Fibroblast of lung (primary cell): Measurements from ENCODE around the gene OXSR1. TPM values are rescaled to one million over a fixed set of nuclear protein-coding genes. Genes with fewer than 3 reads are reported as not detected.
"Not testable (repeated sequence)": the region's sequence is repeated elsewhere in the genome, so short reads cannot be mapped to it uniquely, and the experiment has no call there.

Source experiments
- DNase-seq, 2 donors: peaks; one replicate each; pipeline versions ENCODE4 v3.0.0 to v3.0.0-alpha.2; 2010; ENCODE audit warnings: low read depth in 2 of 2
- H2AFZ ChIP-seq: 2 replicates; pipeline ENCODE4 v1.5.1; 2012; ENCODE audit warnings: low read length, control low read depth, inconsistent platforms
- H3K27ac ChIP-seq: 2 replicates; pipeline ENCODE4 v1.5.1; 2011; ENCODE audit warnings: low read length, control low read depth; ENCODE audit not compliant: insufficient read depth
- H3K27me3 ChIP-seq: 2 replicates; pipeline ENCODE4 v1.5.1; 2011; ENCODE audit warnings: mild to moderate bottlenecking, low read length; ENCODE audit not compliant: control insufficient read depth, insufficient read depth
- H3K36me3 ChIP-seq: 2 replicates; pipeline ENCODE4 v1.5.1; 2011; ENCODE audit warnings: low read length; ENCODE audit not compliant: control insufficient read depth, insufficient read depth
- H3K4me1 ChIP-seq: 2 replicates; pipeline ENCODE4 v1.5.1; 2011; ENCODE audit warnings: low read length; ENCODE audit not compliant: control insufficient read depth, insufficient read depth; ENCODE audit errors: extremely low read depth
- H3K4me2 ChIP-seq: 2 replicates; pipeline ENCODE4 v1.5.1; 2011; ENCODE audit warnings: low read length, control low read depth; ENCODE audit not compliant: insufficient read depth; ENCODE audit errors: extremely low read depth
- H3K4me3 ChIP-seq, 4 experiments: fragments of 200-600 bp in 1 of 4; sonication (generic) in 1 of 4; replicated peaks in 1 of 4; 2 replicates each; pipeline ENCODE4 v1.5.1; 2011 to 2016; ENCODE audit warnings: low read length in 4 of 4, low read depth in 3 of 4, mild to moderate bottlenecking in 3 of 4, control low read depth in 2 of 4, inconsistent platforms in 1 of 4, mixed read lengths in 1 of 4; ENCODE audit not compliant: insufficient read depth in 1 of 4; ENCODE audit errors: control extremely low read depth in 1 of 4
- H3K79me2 ChIP-seq: 2 replicates; pipeline ENCODE4 v1.5.1; 2012; ENCODE audit warnings: mild to moderate bottlenecking, low read length, inconsistent platforms; ENCODE audit not compliant: control insufficient read depth, insufficient read depth
- H3K9ac ChIP-seq: 2 replicates; pipeline ENCODE4 v1.5.1; 2011; ENCODE audit warnings: mild to moderate bottlenecking, low read length, control low read depth; ENCODE audit not compliant: insufficient read depth
- H3K9me3 ChIP-seq: 2 replicates; pipeline ENCODE4 v1.5.1; 2012; ENCODE audit warnings: low read depth, low read length; ENCODE audit not compliant: control insufficient read depth, insufficient read depth
- H4K20me1 ChIP-seq: 2 replicates; pipeline ENCODE4 v1.5.1; 2011; ENCODE audit warnings: low read length; ENCODE audit not compliant: control insufficient read depth, insufficient read depth; ENCODE audit errors: extremely low read depth
- polyA plus RNA-seq, 2 donors: library from polyadenylated mRNA; depleted of rRNA in 1 of 2; stranded (reverse) in 1 of 2; unstranded in 1 of 2; fragments of >200 nt; gene quantifications; 2 replicates each; pipeline ENCODE4 v1.2.1, GENCODE V29; 2011 to 2012; ENCODE audit warnings: missing spikeins in 1 of 2
- total RNA-seq: library from RNA; depleted of rRNA; stranded (reverse); fragments of >200 nt; gene quantifications from 2 replicates; pipeline ENCODE4 v1.2.1, GENCODE V29; 2014
- TF ChIP-seq, protein P1 (sequence below), 2 donors: IDR thresholded peaks in 1 of 2; conservative IDR thresholded peaks in 1 of 2; 1 replicate in 1 of 2; 2 replicates in 1 of 2; pipeline ENCODE4 v1.5.1; 2011 to 2012; ENCODE audit warnings: low read length in 2 of 2, control low read depth in 1 of 2, inconsistent platforms in 1 of 2, low read depth in 1 of 2, mild to moderate bottlenecking in 1 of 2

OXSR1 gene
- total and polyA plus RNA-seq, 2 donors (not counting 1 experiment from before 2014, with no cell fraction given): 32.7 to 45.2 TPM

DNA sequence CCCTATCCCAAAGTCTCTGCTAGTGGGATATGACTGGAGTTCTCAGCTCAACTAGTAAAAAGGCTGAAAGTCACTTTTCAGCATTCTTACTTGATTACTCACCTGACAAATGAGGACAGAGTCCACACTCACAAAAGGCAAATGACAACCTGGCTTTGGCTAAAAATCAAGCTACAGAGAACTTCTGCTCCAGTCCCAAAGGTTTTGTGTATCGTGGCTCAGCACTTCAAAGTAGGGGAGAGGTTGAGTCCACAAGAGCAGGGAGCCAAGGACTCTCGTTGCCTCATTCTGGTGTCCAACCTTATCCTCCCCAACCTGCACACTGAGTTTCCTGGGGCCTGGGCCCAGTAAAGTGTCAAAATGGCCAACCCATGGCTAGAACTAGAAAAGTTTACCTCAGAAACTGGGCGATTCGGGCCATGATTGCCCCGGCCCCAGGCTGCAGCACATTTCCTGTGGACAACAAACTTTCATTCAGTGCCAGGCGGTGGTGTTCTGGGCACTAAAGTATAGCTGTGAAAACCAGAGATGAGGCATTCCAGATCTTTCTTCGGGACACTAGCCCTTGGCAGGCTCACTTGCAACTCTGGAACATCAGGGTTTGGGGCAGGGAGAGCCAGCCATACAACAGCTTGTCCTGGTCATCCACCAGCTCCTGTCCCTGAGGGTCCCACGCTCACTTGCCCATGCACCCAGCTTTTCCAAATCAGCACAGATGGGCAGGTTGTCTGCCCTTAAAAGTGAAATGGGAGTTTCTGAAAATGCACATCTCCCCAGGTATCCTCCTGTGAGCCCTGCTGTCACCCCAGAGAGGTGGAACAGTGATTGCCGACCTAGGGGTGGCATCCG is 31.6 kb upstream of the OXSR1 start:
- no peak overlapping the region for H3K4me3 ChIP-seq
- no peak overlapping the region for H3K27ac ChIP-seq
- H3K4me1 ChIP-seq: peaks cover 6% of the 10 kb centered on the region
- peaks cover 5% of the 10 kb centered on the region for H3K36me3 ChIP-seq
- H3K9me3 ChIP-seq: no peaks in the 10 kb centered on the region
- no peaks in the 10 kb centered on the region for H3K27me3 ChIP-seq
- no peak overlapping the region for H3K9ac ChIP-seq
- H4K20me1 ChIP-seq: no peaks in the 10 kb centered on the region
- TF ChIP-seq, protein P1, sequence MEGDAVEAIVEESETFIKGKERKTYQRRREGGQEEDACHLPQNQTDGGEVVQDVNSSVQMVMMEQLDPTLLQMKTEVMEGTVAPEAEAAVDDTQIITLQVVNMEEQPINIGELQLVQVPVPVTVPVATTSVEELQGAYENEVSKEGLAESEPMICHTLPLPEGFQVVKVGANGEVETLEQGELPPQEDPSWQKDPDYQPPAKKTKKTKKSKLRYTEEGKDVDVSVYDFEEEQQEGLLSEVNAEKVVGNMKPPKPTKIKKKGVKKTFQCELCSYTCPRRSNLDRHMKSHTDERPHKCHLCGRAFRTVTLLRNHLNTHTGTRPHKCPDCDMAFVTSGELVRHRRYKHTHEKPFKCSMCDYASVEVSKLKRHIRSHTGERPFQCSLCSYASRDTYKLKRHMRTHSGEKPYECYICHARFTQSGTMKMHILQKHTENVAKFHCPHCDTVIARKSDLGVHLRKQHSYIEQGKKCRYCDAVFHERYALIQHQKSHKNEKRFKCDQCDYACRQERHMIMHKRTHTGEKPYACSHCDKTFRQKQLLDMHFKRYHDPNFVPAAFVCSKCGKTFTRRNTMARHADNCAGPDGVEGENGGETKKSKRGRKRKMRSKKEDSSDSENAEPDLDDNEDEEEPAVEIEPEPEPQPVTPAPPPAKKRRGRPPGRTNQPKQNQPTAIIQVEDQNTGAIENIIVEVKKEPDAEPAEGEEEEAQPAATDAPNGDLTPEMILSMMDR (conservative IDR thresholded peaks at IDR 0.05 in 1 of 2, IDR thresholded peaks at IDR 0.05 in 1 of 2; ENCODE audit: low read depth in 1 of 2, low read length in 2 of 2): no peak
- DNase-seq: peak in 1 of 2 donors; percentile 4
- no peak overlapping the region for H3K4me2 ChIP-seq
- no peak overlapping the region for H2AFZ ChIP-seq
- peaks cover 11% of the 10 kb centered on the region for H3K79me2 ChIP-seq

DNA sequence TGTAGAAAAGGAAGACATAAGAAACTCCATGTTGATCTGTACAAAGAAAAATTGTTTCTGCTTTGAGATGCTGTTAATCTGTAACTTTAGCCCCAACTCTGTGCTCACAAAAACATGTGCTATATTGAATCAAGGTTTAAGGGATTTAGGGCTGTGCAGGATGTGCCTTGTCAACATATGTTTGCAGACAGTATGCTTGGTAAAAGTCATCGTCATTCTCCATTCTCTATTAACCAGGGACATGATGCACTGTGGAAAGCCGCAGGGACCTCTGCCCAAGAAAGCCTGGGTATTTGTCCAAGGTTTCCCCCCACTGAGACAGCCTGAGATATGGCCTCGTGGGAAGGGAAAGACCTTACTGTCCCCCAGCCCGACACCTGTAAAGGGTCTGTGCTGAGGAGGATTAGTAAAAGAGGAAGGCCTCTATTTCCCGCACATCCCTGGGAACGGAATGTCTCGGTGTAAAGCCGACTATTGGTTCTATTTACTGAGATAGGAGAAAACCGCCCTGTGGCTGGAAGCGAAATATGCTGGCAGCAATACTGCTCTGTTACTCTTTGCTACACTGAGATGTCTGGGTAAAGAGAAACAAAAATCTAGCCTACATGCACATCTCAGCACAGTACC is 30.7 kb upstream of the OXSR1 start:
- H2AFZ ChIP-seq, H3K4me1 ChIP-seq, H3K4me2 ChIP-seq, H3K27ac ChIP-seq, H3K9me3 ChIP-seq, H3K36me3 ChIP-seq, H3K27me3 ChIP-seq, H4K20me1 ChIP-seq, H3K9ac ChIP-seq, DNase-seq, H3K4me3 ChIP-seq: not testable (repeated sequence)
- H3K79me2 ChIP-seq: peaks cover 15% of the 10 kb centered on the region

DNA sequence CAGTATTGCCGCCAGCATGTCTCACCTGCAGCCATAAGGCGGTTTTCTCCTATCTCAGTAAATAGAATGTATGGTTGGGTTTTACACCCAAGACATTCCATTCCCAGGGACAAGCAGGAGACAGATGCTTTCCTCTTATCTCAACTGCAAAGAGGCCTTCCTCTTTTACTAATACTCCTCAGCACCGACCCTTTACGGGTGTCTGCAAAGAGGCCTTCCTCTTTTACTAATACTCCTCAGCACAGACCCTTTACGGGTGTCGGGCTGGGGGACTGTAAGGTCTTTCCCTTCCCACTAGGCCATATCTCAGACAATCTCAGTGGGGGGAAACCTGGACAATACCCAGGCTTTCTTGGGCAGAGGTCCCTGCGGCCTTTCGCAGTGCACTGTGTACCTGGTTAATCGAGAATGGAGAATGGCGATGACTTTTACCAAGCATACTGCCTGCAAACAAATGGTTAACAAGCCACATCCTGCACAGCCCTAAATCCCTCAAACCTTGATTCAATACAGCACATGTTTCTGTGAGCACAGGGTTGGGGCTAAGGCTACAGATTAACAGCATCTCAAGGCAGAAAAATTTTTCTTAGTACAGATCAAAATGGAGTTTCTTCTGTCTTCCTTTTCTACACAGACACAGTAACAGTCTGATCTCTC is 29.6 kb upstream of the OXSR1 start:
- H3K9ac ChIP-seq, H4K20me1 ChIP-seq, H3K36me3 ChIP-seq, H2AFZ ChIP-seq, H3K9me3 ChIP-seq, DNase-seq, H3K27me3 ChIP-seq: not testable (repeated sequence)
- H3K27ac ChIP-seq: peak overlapping the region; percentile 75
- peaks cover 18% of the 10 kb centered on the region for H3K79me2 ChIP-seq
- H3K4me3 ChIP-seq: peak overlapping the region; percentile 77 to 87 (median 80)
- H3K4me1 ChIP-seq: peaks cover 12% of the 10 kb centered on the region
- peak overlapping the region; percentile 75 for H3K4me2 ChIP-seq
